CD14-positive monocyte (primary cell): Measurements from ENCODE around the gene ARHGDIB. TPM values are rescaled to one million over a fixed set of nuclear protein-coding genes. Genes with fewer than 3 reads are reported as not detected.

Source experiments
- DNase-seq, 3 donors: peaks; one replicate each; pipeline ENCODE4 v3.0.0-alpha.2; 2011 to 2022
- H2AFZ ChIP-seq: 2 replicates; pipeline ENCODE4 v1.6.0; 2012; ENCODE audit warnings: mild to moderate bottlenecking, low read depth, low read length, inconsistent platforms; ENCODE audit not compliant: insufficient read depth, poor library complexity, severe bottlenecking
- H3K27ac ChIP-seq, 2 donors: 1 replicate in 1 of 2; 2 replicates in 1 of 2; pipeline ENCODE4 v1.5.1; 2012 to 2013; ENCODE audit warnings: low read length in 2 of 2, control low read depth in 1 of 2, inconsistent platforms in 1 of 2, low read depth in 1 of 2, mild to moderate bottlenecking in 1 of 2
- H3K27me3 ChIP-seq, 2 donors: one replicate each; pipeline versions ENCODE4 v1.6.0 to v1.6.1; 2011 to 2013; ENCODE audit warnings: low read length in 2 of 2; ENCODE audit not compliant: control insufficient read depth in 2 of 2, insufficient read depth in 2 of 2
- H3K36me3 ChIP-seq, 2 donors: replicated peaks in 1 of 2; 1 replicate in 1 of 2; 2 replicates in 1 of 2; pipeline versions ENCODE4 v1.5.1 to v1.6.1; 2012 to 2013; ENCODE audit warnings: low read length in 2 of 2, control low read depth in 1 of 2, inconsistent platforms in 1 of 2, mild to moderate bottlenecking in 1 of 2; ENCODE audit not compliant: insufficient read depth in 2 of 2, control insufficient read depth in 1 of 2
- H3K4me1 ChIP-seq, 2 donors: 1 replicate in 1 of 2; 2 replicates in 1 of 2; pipeline versions ENCODE4 v1.5.1 to v1.6.1; 2012 to 2013; ENCODE audit warnings: low read length in 2 of 2, control low read depth in 1 of 2, inconsistent platforms in 1 of 2, mild to moderate bottlenecking in 1 of 2, moderate library complexity in 1 of 2; ENCODE audit not compliant: insufficient read depth in 2 of 2, control insufficient read depth in 1 of 2
- H3K4me2 ChIP-seq: replicated peaks from 2 replicates; pipeline ENCODE3; 2012; ENCODE audit warnings: low read length, moderate library complexity, mild to moderate bottlenecking; ENCODE audit not compliant: poor library complexity, severe bottlenecking; ENCODE audit errors: extremely low read depth
- H3K4me3 ChIP-seq, 3 experiments: fragments of 200-600 bp in 1 of 3; sonication (generic) in 1 of 3; replicated peaks in 1 of 3; 1 replicate in 2 of 3; 2 replicates in 1 of 3; pipeline ENCODE4 v1.5.1; 2011 to 2013; ENCODE audit warnings: low read length in 3 of 3, mild to moderate bottlenecking in 3 of 3, control low read depth in 2 of 3, low read depth in 2 of 3, inconsistent platforms in 1 of 3, moderate library complexity in 1 of 3
- H3K79me2 ChIP-seq: 2 replicates; pipeline ENCODE4 v1.6.0; 2012; ENCODE audit warnings: mild to moderate bottlenecking, control low read depth, inconsistent platforms, low read length, moderate library complexity; ENCODE audit not compliant: insufficient read depth
- H3K9ac ChIP-seq: 2 replicates; pipeline ENCODE4 v1.6.0; 2017; ENCODE audit warnings: low read length, mild to moderate bottlenecking; ENCODE audit not compliant: insufficient read depth, poor library complexity, severe bottlenecking
- H3K9me3 ChIP-seq, 2 donors: replicated peaks in 1 of 2; 1 replicate in 1 of 2; 2 replicates in 1 of 2; pipeline versions ENCODE4 v1.5.1 to v1.6.1; 2012 to 2013; ENCODE audit warnings: low read length in 2 of 2, control low read depth in 1 of 2; ENCODE audit not compliant: control insufficient read depth in 1 of 2, insufficient read depth in 1 of 2
- H4K20me1 ChIP-seq: 2 replicates; pipeline ENCODE4 v1.6.0; 2012; ENCODE audit warnings: mild to moderate bottlenecking, low read length, control low read depth, moderate library complexity; ENCODE audit not compliant: insufficient read depth
- H3K27ac Mint-ChIP-seq, 7 donors: one replicate each; pipeline ENCODE4 v1.8.0; 2020; ENCODE audit warnings: mild to moderate bottlenecking in 7 of 7, mixed read lengths in 7 of 7, moderate library complexity in 6 of 7, inconsistent platforms in 2 of 7
- H3K27me3 Mint-ChIP-seq, 3 donors: one replicate each; pipeline ENCODE4 v1.8.0; 2021 to 2022; ENCODE audit warnings: low read depth in 3 of 3, mild to moderate bottlenecking in 3 of 3, mixed read lengths in 3 of 3, moderate library complexity in 3 of 3, inconsistent platforms in 1 of 3
- H3K36me3 Mint-ChIP-seq, 2 donors: one replicate each; pipeline ENCODE4 v1.8.0; 2020; ENCODE audit warnings: mixed read lengths in 2 of 2, inconsistent platforms in 1 of 2, mild to moderate bottlenecking in 1 of 2
- H3K4me1 Mint-ChIP-seq: one replicate; pipeline ENCODE4 v1.8.0; 2020; ENCODE audit warnings: mild to moderate bottlenecking, mixed read lengths
- H3K4me3 Mint-ChIP-seq, 2 donors: one replicate each; pipeline ENCODE4 v1.8.0; 2020; ENCODE audit warnings: mild to moderate bottlenecking in 2 of 2, mixed read lengths in 2 of 2, moderate library complexity in 1 of 2
- H3K9me3 Mint-ChIP-seq, 7 donors: one replicate each; pipeline ENCODE4 v1.8.0; 2020 to 2022; ENCODE audit warnings: mixed read lengths in 7 of 7, mild to moderate bottlenecking in 6 of 7, moderate library complexity in 6 of 7, inconsistent platforms in 2 of 7
- CTCF ChIP-seq: fragments of 200-600 bp; IDR thresholded peaks from one replicate; pipeline ENCODE4 v1.8.0; 2022; ENCODE audit warnings: antibody characterized with exemption, mild to moderate bottlenecking
- WGBS: methylation state at CpG from one replicate; pipeline ENCODE4 v1.1.5; 2013; ENCODE audit warnings: missing lambda C conversion rate; ENCODE audit not compliant: insufficient coverage; 5-methylcytosine and 5-hydroxymethylcytosine counted together
- intact Hi-C, 2 donors: fragments of 100-400 bp; cut with micrococcal nuclease; formaldehyde crosslinking; loops; one replicate each; pipeline versions ENCODE4 v1.15.0 to v1.15.1; 2023
- polyA plus RNA-seq, 3 donors: library from polyadenylated mRNA; depleted of rRNA in 1 of 3; unstranded in 2 of 3; stranded (reverse) in 1 of 3; fragments of 300-500 nt in 2 of 3; fragments of >200 nt in 1 of 3; fragmentation: Illumina TruSeq in 2 of 3; gene quantifications; 1 replicate in 2 of 3; 2 replicates in 1 of 3; pipeline ENCODE4 v1.2.3, GENCODE V29; 2012 to 2021

Gene ARHGDIB
- polyA plus RNA-seq, 3 donors, result 1,199 to 2,228 (median 1,854) TPM

GRCh38 chr12:14960548-14961465, 594 bp downstream of the ARHGDIB start:
- Histone ChIP-seq H3K9me3 (no peaks in the 10 kb centered on the region), H3K27me3 (no peaks in the 10 kb centered on the region), H4K20me1 (peaks cover 48% of the 10 kb centered on the region), H3K36me3 (no peaks in the 10 kb centered on the region), H3K4me2 (peak overlapping the region; percentile 97), H3K27ac (peak overlapping the region; percentile 88 to 96), H3K79me2 (peaks cover 78% of the 10 kb centered on the region), H3K4me1 (peaks cover 74 to 93% of the 10 kb centered on the region in 2 donors), H3K4me3 (peak overlapping the region; percentile 82 to 100 (median 95)), H3K9ac (peak overlapping the region; percentile 77), H2AFZ (peak overlapping the region; percentile 48)
- Mint-ChIP-seq H3K27me3 (no peaks in the 10 kb centered on the region), H3K4me3 (peak overlapping the region; percentile 95 to 99), H3K27ac (peak overlapping the region; percentile 95 to 99 (median 99)), H3K9me3 (peaks cover 0 to 5% (median 0%) of the 10 kb centered on the region in 7 donors), H3K36me3 (peaks cover 9 to 11% of the 10 kb centered on the region in 2 donors), H3K4me1 (peaks cover 89% of the 10 kb centered on the region)
- WGBS, result under 1% methylated on average over 7 of the region's 13 CpGs
- no peak for TF ChIP-seq CTCF
- intact Hi-C loops, result loop anchor here (2.0 to 10.0 kb wide), 4 partner anchors 20 to 1864 kb away; no protein-coding TSS in a partner anchor
- peak; percentile 75 to 86 (median 82) for DNase-seq

GRCh38 chr12:14959916-14960496, 1.4 kb downstream of the ARHGDIB start:
- H3K9me3 ChIP-seq, result no peaks in the 10 kb centered on the region
- no peaks in the 10 kb centered on the region for H3K27me3 ChIP-seq
- no peaks in the 10 kb centered on the region for H3K27me3 Mint-ChIP-seq
- peak overlapping the region; percentile 95 to 99 for H3K4me3 Mint-ChIP-seq
- DNase-seq, result no peak
- H3K36me3 Mint-ChIP-seq, result peaks cover 10 to 14% of the 10 kb centered on the region in 2 donors
- peak overlapping the region; percentile 77 for H3K9ac ChIP-seq
- H3K36me3 ChIP-seq, result no peaks in the 10 kb centered on the region
- WGBS, result 0% methylated on average over 2 of the region's 4 CpGs
- intact Hi-C loops, result loop anchor here (2.0 to 10.0 kb wide), 6 partner anchors 21 to 1863 kb away; partner anchors contain the start of gene PLBD1 (in 1 of the 2)
- peaks cover 82 to 93% of the 10 kb centered on the region in 2 donors for H3K4me1 ChIP-seq
- peaks cover 86% of the 10 kb centered on the region for H3K4me1 Mint-ChIP-seq
- H4K20me1 ChIP-seq, result peaks cover 56% of the 10 kb centered on the region
- H3K79me2 ChIP-seq, result peaks cover 85% of the 10 kb centered on the region
- peak overlapping the region; percentile 82 to 100 (median 95) for H3K4me3 ChIP-seq
- H2AFZ ChIP-seq, result no peak overlapping the region
- TF ChIP-seq CTCF, result no peak
- peak overlapping the region; percentile 97 for H3K4me2 ChIP-seq
- H3K27ac ChIP-seq, result peak overlapping the region; percentile 88 to 96
- peak overlapping the region; percentile 95 to 99 (median 99) for H3K27ac Mint-ChIP-seq
- peaks cover 0 to 5% (median 0%) of the 10 kb centered on the region in 7 donors for H3K9me3 Mint-ChIP-seq
